SJSA1 (cell line): ENCODE measurements around the gene GRAMD1A. TPM values are rescaled to one million over a fixed set of nuclear protein-coding genes. Genes with fewer than 3 reads are reported as not detected.
"Not testable (repeated sequence)": the region's sequence is repeated elsewhere in the genome, so short reads cannot be mapped to it uniquely, and the experiment has no call there.

Source experiments
- DNase-seq, 2 experiments: peaks; one replicate each; pipeline ENCODE4 v3.0.0-alpha.2; 2015 to 2020; ENCODE audit warnings: low spot score in 2 of 2, low read depth in 1 of 2
- H3K27ac ChIP-seq: fragments of 250-450 bp; sonication (Bioruptor Pico); 2 replicates; pipeline ENCODE4 v1.5.1; 2020; ENCODE audit warnings: mild to moderate bottlenecking, moderate library complexity
- H3K27me3 ChIP-seq: fragments of 250-450 bp; sonication (Bioruptor Pico); replicated peaks from 2 replicates; pipeline ENCODE4 v1.5.1; 2020; ENCODE audit warnings: mild to moderate bottlenecking, moderate library complexity
- H3K36me3 ChIP-seq: fragments of 250-450 bp; sonication (Bioruptor Pico); 2 replicates; pipeline ENCODE4 v1.5.1; 2020; ENCODE audit warnings: mild to moderate bottlenecking
- H3K4me1 ChIP-seq: fragments of 250-450 bp; sonication (Bioruptor Pico); replicated peaks from 2 replicates; pipeline ENCODE4 v1.6.1; 2021; ENCODE audit warnings: mild to moderate bottlenecking
- H3K4me3 ChIP-seq: fragments of 250-450 bp; sonication (Bioruptor Pico); 2 replicates; pipeline ENCODE4 v1.5.1; 2020; ENCODE audit warnings: mild to moderate bottlenecking
- H3K9me3 ChIP-seq: fragments of 250-450 bp; sonication (Bioruptor Pico); replicated peaks from 2 replicates; pipeline ENCODE4 v1.5.1; 2020; ENCODE audit warnings: mild to moderate bottlenecking
- total RNA-seq: library from RNA; depleted of rRNA; stranded (reverse); fragments of >200 nt; shearing (Covaris generic); gene quantifications from 2 replicates; pipeline ENCODE4 v1.2.3, GENCODE V29; 2014

Gene GRAMD1A
- total RNA-seq, 1 experiment from 2014 or later, result 21.6 TPM

DNA sequence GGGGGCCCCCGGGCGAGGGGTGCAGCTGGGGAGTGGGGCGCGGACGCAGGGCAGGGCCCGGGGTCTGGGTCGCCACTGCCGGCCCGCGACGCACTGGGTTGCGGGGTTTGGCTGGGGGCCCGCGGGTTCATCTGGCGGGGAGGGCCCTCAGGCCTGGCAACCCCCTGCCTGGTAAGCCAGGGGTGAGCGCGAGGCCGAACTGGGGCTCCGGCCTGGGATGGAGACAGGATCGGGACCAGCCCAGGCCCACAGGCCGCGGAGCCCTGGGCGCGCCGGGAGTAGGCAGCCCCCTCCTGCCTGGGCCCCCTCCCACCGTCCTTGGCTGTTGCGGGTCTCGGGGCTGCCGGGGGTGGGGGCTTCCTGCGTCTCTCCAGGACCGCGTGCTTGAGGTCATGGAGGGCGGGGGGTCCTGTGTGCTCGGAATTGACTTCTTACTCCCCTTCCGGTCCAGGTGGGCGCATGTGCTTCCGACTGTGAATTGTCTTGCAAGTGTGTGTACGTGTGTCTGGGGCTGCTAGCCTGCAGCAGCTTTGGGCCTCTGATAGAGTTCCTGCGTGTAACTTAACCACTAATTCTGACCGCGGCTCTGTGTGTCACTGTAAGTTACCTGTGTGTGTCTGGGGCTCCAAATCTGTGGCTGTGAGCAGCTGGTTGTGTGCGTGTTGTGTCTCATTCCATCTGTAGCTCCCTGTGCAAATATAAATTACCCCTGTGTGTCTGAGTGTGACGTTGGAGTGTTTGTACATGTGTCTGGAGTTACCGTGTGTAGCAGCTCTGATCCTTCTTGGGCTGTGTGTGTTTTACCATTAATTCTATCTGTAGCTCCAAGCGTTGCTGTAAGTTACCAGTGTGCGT lies 751 bp downstream of the GRAMD1A start:
- no peaks in the 10 kb centered on the region for H3K27me3 ChIP-seq
- H3K4me1 ChIP-seq, result peaks cover 37% of the 10 kb centered on the region
- H3K27ac ChIP-seq, result peak overlapping the region; percentile 46
- no peaks in the 10 kb centered on the region for H3K9me3 ChIP-seq
- H3K4me3 ChIP-seq, result peak overlapping the region; percentile 76
- peaks cover 34% of the 10 kb centered on the region for H3K36me3 ChIP-seq
- peak in 1 of 2 experiments; percentile 14 for DNase-seq

DNA sequence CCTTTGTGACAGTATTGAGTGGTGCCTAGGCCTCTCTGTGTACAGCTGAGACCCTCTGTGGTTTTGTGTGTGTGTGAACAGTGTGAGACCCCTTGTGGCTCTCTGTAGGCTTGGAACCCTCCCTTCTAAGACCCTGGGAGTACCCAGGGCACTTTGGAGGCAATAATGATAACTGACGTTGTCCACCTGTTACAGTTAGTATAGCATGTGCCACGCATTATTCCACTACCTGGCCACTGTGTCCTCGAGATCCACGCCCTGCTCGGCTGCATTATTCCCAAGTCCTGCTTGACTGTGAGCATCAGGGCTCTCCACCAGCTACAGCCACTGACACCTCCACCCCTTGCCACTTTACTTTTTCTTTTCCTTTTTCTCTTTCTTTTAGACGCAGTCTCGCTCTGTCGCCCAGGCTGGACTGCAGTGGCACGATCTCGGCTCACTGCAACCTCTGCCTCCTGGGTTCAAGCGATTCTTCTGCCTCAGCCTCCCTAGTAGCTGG lies 2.0 kb downstream of the GRAMD1A start:
- no peak overlapping the region for H3K27ac ChIP-seq
- DNase-seq, result no peak
- peaks cover 45% of the 10 kb centered on the region for H3K36me3 ChIP-seq
- H3K4me3 ChIP-seq, result no peak overlapping the region
- H3K9me3 ChIP-seq, result no peaks in the 10 kb centered on the region
- H3K4me1 ChIP-seq, result peaks cover 40% of the 10 kb centered on the region
- no peaks in the 10 kb centered on the region for H3K27me3 ChIP-seq

DNA sequence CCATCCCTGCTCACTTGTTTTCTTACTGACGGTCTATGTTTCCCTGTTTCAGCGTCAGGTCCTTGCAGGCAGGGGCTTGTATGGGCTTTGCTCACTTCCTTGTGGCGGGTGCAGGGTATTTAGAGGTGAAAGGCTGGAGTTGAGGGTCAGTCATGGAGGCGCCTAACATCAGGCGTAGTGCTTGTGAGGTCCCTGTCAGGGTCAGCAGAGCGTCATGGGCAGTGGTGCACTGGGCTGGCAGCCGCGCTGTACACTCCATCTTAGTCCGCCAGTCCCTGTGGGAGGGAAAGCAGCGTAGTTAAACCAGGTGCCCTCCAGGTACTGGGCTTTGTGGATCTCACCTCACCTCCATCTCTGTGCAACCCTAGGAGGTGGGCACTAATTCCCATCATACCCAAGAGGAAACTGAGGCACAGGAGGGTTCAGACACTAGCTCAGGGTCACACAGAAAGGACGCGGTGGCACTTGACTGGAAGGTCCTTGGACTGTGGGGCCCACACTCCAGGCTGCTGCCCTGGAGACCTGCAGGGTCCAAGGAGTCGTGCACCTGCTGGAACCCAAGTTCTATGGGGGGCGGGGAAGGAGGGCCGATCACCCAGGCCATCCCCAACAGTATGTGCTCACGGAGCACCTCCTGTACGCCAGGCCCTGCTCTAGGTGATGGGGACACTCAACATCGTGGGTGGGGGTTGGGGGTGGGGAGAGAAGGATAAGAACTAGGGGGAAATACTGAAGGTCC lies 4.6 kb downstream of the GRAMD1A start:
- peaks cover 57% of the 10 kb centered on the region for H3K36me3 ChIP-seq
- no peak overlapping the region for H3K27ac ChIP-seq
- peak in 1 of 2 experiments; percentile 35 for DNase-seq
- H3K4me3 ChIP-seq, result no peak overlapping the region
- H3K9me3 ChIP-seq, result no peaks in the 10 kb centered on the region
- no peaks in the 10 kb centered on the region for H3K27me3 ChIP-seq
- peaks cover 24% of the 10 kb centered on the region for H3K4me1 ChIP-seq

DNA sequence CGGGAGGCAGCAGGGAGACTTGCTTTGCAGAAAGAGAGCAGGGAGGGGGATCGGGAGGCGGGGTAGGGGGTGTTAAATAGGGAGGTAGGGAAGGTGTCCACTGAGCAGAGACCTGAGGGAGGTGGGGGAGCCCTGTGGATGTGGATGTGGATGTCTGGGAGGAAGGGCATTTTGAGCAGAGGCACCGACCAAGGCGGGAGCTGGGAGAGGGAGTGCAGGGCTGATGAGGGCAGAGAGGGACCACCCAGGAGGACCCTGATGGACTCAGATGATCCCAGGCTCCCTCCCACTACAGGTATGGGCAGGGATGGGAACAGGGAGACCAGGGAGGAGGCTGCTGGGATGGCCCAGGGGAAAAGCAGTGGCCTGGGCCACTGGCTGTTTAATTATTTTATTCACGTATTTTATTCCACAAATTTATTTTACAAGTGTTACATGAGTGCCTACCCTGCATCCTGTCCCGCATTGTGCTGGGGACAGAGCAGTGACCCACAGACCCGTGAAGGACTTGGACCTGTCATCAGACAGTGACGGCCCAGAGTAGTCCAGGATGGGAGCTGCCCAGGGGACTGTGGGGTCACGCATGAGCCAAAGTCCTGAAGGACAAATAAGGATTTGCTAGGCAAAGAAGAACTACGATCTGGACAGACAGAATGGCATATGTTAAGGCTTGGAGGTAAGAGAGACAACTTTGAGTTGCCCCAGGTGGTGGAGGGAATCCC lies 5.3 kb downstream of the GRAMD1A start:
- DNase-seq, result peak in 1 of 2 experiments; percentile 34
- Histone ChIP-seq H3K36me3 (peaks cover 64% of the 10 kb centered on the region), H3K27ac (no peak overlapping the region), H3K9me3 (no peaks in the 10 kb centered on the region), H3K4me1 (peaks cover 21% of the 10 kb centered on the region), H3K27me3 (no peaks in the 10 kb centered on the region), H3K4me3 (no peak overlapping the region)

DNA sequence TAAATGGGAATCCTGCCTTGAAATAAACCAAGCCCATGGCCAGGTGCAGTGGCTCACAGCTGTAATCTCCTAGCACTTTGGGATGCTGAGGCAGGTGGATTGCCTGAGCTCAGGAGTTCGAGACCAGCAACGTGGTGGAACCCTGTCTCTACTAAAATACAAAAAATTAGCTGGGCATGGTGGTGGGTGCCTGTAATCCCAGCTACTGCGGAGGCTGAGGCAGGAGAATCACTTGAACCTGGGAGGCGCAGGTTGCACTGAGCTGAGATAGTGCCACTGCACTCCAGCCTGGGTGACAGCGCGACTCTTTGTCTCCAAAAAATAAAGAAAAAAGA lies 5.9 kb downstream of the GRAMD1A start:
- H3K27ac ChIP-seq, H3K9me3 ChIP-seq, H3K27me3 ChIP-seq, H3K4me3 ChIP-seq, DNase-seq: not testable (repeated sequence)
- Histone ChIP-seq H3K36me3 (peaks cover 65% of the 10 kb centered on the region), H3K4me1 (peaks cover 18% of the 10 kb centered on the region)

DNA sequence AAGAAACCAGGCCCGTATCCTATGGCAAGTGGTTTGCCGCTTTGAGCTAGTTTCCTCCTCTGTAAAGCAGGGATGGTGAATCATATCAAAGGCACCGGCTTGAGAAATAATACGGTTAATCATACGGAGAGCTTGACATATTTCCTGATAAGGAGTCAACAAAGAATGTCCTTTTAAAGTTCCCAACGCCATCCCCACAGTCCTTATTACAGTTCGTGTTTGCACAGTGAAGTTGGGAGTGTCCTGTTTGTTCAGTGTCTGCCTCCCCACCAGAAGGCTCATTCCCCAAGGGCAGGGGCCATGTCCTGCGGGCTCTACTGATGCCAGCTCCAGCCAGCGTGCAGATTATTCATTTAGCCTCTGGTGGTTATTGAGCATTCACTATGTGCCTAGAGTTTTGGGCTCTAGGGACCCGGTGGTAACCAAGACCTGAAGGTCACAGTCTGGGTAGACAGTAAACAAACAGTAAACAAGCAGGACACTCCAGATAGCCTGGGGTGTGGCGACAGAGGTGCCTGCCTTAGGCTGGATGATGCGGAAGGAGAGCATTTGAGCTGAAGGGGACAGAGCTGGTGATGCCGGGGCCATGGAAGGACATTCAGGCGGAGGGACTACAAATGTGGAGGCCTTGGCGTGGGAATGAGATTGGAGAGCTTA lies 6.3 kb downstream of the GRAMD1A start:
- H3K9me3 ChIP-seq, result no peaks in the 10 kb centered on the region
- peak in 1 of 2 experiments; percentile 36 for DNase-seq
- H3K4me3 ChIP-seq, result no peak overlapping the region
- H3K4me1 ChIP-seq, result peaks cover 14% of the 10 kb centered on the region; the same call in 1 of the 2 replicates
- H3K27ac ChIP-seq, result no peak overlapping the region
- peaks cover 67% of the 10 kb centered on the region for H3K36me3 ChIP-seq
- H3K27me3 ChIP-seq, result no peaks in the 10 kb centered on the region

DNA sequence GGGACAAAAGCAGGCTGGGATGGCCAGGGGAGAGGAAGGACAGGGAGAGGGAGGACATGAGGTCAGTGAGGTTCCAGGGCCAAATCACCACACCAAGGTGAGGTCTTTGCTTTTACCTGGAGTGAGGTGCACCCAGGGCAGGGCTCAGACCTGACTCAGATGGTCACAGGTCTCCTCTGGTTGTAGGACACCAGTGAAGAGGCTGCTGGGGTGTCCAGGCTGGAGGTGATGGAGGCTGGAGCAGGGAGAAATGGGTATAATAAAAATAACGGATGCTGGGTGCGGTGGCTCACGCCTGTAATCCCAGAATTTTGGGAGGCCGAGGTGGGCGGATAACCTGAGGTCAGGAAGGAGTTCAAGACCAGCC lies 6.9 kb downstream of the GRAMD1A start:
- H3K4me3 ChIP-seq, result no peak overlapping the region
- peaks cover 11% of the 10 kb centered on the region; the same call in 1 of the 2 replicates for H3K4me1 ChIP-seq
- H3K27me3 ChIP-seq, result no peaks in the 10 kb centered on the region
- H3K9me3 ChIP-seq, result no peaks in the 10 kb centered on the region
- no peak overlapping the region for H3K27ac ChIP-seq
- DNase-seq, result peak in 1 of 2 experiments; percentile 28
- H3K36me3 ChIP-seq, result peaks cover 68% of the 10 kb centered on the region

DNA sequence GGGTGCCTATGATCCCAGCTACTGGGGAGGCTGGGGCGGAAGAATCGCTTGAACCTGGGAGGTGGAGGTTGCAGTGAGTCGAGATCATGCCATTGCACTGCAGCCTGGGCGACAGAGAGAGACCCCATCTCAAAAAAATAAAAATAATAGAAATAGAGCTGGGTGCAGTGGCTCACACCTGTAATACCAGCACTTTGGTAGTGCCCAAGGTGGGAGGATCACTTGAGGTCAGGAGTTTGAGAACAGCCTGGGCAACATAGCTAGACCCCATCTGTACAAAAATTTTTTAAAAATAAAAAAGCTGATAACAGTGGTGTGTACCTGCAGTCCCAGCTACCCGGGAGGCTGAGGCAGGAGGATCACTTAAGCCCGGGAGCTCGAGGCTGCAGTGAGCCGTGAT lies 7.3 kb downstream of the GRAMD1A start:
- H3K27ac ChIP-seq, H3K4me3 ChIP-seq, H3K9me3 ChIP-seq, H3K27me3 ChIP-seq, DNase-seq: not testable (repeated sequence)
- peaks cover 11% of the 10 kb centered on the region; the same call in 1 of the 2 replicates for H3K4me1 ChIP-seq
- H3K36me3 ChIP-seq, result peaks cover 68% of the 10 kb centered on the region

DNA sequence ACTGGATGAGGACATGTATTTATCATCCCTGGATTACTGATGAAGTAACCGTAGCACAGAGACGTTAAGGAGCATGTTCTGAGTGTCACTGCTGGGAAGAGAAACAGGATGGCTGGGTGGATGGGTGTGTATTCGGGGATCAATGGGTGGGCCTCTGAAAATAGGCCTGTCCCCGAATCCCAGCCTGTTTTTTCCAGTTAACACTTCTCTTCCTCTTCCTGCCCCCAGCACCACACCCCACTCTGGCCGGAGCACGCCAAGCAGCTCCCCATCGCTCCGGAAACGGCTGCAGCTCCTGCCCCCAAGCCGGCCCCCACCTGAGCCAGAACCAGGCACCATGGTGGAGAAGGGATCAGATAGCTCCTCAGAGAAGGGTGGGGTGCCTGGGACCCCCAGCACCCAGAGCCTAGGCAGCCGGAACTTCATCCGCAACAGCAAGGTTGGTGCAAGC lies 8.8 kb downstream of the GRAMD1A start:
- H3K36me3 ChIP-seq, result peaks cover 69% of the 10 kb centered on the region
- H3K4me3 ChIP-seq, result no peak overlapping the region
- no peaks in the 10 kb centered on the region for H3K9me3 ChIP-seq
- peaks cover 18% of the 10 kb centered on the region for H3K4me1 ChIP-seq
- no peak overlapping the region for H3K27ac ChIP-seq
- no peak for DNase-seq
- no peaks in the 10 kb centered on the region for H3K27me3 ChIP-seq

DNA sequence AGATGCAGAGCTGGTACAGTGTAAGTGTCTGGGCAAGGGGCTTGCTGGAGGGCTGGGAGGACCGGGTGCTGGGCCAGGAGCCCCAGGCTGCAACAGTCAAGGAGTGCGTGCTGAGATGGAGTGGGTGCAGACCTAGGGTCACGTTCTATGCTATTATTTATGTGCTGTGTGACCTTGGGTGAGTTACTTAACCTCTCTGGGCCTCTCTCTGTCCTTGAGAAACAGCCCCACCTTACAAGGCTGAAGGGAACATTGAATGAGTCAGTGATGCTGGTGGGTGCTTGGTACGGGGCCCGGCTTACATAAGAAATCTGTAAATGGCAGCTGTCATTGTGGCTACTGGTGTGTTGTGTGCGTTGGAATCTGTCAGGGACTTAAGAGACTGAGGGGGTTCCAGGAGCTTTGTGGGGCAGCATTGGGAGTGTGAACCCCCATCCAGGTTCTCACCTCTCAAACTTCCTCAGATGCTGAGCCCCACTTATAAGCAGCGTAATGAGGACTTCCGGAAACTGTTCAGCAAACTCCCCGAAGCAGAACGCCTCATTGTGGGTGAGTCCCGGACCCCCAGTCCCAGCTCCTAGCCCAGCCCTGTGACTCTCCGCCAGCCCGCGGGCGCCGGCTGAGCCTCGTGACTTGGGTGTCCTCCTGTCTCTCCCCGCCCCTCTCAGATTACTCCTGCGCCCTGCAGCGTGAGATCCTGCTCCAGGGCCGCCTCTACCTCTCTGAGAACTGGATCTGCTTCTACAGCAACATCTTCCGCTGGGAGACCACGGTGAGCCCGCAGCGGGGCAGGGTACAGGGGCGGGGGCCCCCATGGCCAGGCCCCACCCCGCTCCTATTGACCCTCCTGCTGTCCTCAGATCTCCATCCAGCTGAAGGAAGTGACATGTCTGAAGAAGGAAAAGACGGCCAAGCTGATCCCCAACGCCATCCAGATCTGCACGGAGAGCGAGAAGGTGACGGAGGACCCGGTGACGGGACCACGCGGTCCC lies 9.6 kb downstream of the GRAMD1A start:
- Histone ChIP-seq H3K27me3 (no peaks in the 10 kb centered on the region), H3K4me3 (no peak overlapping the region), H3K36me3 (peaks cover 75% of the 10 kb centered on the region), H3K4me1 (peaks cover 18% of the 10 kb centered on the region), H3K27ac (no peak overlapping the region), H3K9me3 (no peaks in the 10 kb centered on the region)
- peak in 1 of 2 experiments; percentile 38 for DNase-seq

DNA sequence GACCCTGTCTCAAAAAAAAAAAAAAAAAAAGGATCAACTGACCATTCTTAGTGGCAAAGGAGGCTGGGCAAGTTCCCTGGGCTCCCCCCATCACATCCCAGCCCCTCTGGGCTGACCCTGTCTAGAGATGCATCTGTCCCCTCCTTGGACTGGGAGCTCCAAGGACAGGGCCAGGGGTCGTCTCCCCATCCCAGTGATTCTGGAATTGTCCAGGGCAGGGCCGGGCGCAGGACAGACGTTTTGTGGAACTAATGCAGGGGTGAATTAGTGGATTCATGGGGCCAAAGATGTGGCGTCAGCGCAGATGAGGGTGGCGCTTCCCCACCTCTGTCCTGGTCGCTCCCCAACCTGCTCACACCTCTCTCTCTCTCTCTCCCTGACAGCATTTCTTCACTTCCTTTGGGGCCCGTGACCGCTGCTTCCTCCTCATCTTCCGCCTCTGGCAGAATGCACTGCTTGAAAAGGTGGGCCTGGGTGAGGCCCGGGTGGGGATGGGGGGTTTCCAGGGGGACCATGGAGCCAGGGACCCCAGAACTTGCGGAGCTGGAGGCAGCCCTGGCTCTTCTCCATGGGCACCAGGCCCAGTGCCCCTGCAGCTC lies 11.1 kb downstream of the GRAMD1A start:
- Histone ChIP-seq H3K9me3 (no peaks in the 10 kb centered on the region), H3K4me1 (peaks cover 13% of the 10 kb centered on the region), H3K36me3 (peaks cover 82% of the 10 kb centered on the region), H3K4me3 (no peak overlapping the region), H3K27me3 (no peaks in the 10 kb centered on the region), H3K27ac (no peak overlapping the region)
- DNase-seq, result peak in 1 of 2 experiments; percentile 38
